Activated CD4-positive, alpha-beta T cell treated with anti-CD3 and anti-CD28 coated beads for 4 hours (primary cell): ENCODE measurements around the gene LASP1.
"Not testable (repeated sequence)": the region's sequence is repeated elsewhere in the genome, so short reads cannot be mapped to it uniquely, and the experiment has no call there.

Experiments
- DNase-seq, 2 donors: peaks; one replicate each; pipeline ENCODE4 v3.0.0-alpha.2; 2020

LASP1 gene

DNA sequence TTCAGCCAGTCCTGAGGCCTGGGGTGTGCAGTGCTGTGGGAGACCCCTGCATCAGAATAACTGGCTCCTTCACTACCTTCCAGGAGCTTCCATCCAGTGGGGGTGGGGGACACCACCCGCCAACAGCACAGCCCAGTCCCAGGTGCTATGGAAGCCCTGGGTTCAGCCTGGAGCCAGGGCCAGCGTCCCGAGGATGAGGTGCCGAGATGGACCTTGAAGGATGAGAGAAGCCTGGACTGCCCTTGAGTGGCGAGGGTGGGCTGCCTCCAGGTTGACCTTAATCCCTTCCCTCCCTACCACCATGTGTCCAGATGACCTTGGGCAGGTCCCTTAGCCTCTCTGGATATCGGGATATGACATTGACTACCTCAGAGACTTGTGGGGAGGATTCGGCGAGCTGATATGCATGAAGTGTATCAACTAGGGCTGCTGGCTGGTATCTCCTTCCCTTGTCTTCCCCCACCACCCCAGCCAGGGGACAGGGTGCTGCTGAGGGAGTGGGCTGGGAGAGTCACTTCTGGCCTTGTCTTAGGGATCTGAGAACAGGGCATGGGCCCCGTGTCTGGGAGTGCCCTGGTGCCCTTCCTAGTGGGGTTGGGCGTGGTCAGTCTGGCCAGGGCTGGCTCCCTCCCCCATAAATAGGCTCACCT lies 41.3 kb downstream of the LASP1 start:
- no peak for DNase-seq

DNA sequence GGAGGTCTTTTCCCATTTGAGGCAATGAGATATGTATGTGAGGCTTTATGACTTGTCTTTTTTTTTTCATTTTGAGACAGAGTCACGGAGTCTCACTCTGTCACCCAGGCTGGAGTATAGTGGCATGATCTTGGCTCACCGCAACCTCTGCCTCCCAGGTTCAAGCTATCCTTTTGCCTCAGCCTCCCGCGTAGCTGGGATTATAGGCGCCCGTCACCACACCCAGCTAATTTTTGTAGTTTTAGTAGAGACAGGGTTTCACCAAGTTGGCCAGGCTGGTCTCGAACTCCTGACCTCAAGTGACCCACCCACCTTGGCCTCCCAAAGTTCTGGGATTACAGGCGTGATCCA lies 41.8 kb downstream of the LASP1 start:
- DNase-seq = not testable (repeated sequence)

DNA sequence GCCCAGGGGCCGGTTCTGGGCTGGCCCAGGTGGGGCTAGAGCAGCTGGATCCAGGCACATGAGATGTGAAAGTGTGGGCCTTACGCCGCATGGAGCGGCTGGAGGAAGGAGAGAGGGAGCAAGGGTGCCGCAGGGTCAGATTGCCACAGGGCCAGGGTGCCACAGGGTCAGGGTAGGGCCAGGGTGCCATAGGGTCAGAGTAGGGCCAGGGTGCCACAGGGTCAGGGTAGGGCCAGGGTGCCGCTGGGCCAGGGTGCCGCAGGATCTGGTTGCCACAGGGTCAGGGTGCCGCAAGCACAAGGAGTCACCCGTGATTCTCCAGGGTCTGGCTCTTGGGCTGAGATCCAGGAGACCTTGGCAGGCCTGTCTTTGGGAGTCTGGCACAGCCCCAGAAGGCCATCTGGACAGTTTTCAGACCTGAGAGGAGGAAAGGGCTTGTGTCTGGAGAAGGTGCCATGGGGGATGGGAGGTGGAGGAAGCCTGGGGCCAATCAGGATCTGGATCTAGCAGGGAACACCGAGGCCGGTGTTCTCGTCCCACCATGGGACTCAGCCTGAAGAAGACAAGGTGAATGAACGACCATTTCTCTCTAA lies 42.5 kb downstream of the LASP1 start:
- DNase-seq = no peak

DNA sequence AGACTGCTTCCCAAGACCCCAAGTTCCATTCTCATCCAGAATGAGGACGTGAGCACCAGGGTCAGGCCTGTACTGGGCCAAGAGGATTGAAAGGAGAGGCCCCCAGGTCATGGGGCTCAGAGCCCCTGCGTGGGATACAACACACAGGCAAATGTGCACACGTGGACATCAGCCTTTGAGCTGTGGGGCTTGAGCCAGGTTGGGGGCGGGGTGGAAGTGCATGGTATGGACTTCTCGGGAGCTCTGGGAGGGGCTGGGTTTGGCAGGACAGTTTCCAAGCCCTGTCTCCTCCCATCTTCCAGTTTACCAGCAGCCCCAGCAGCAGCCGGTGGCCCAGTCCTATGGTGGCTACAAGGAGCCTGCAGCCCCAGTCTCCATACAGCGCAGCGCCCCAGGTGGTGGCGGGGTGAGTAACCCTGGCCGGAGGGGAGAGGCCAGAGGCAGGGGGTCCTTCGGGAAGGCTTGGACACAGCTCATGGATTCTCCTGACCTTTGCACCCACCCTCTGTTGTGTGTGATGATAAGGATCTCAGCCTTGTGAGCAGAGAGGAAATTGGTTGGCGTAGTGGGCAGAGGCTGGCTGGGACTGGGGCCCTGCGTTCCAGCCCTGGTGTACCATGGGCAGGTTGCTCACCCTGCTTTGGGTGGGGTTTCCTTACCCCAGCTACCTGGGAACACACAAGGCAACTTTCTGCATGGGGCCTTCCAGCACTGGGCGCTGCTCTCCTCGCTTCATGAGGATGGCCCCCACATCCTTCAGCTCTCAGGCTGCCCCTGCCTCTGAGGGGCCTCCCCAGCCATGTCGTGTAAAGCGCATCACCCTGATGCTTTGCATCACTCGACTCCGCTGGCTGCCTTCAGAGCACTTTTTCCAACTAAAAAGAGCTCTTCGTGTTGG lies 45.1 kb downstream of the LASP1 start:
- DNase-seq = no peak

DNA sequence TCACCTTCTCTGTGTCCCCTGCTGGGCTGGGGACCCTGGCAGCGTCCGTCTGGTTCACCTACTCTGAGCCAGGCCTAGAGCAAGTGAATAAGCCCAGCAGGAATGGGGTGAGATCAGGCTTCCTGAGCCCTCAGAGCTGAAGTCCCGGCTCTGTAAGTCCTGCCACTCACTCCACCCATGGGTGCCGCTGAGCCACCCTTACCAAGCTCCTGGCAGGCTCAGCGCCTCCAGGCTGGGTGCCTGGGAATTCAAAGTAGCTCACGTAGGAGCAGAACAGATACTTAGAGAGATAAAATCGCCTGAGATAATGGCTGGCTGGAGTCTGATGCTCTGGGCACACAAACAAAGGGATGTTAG lies 45.8 kb downstream of the LASP1 start:
- DNase-seq = no peak

DNA sequence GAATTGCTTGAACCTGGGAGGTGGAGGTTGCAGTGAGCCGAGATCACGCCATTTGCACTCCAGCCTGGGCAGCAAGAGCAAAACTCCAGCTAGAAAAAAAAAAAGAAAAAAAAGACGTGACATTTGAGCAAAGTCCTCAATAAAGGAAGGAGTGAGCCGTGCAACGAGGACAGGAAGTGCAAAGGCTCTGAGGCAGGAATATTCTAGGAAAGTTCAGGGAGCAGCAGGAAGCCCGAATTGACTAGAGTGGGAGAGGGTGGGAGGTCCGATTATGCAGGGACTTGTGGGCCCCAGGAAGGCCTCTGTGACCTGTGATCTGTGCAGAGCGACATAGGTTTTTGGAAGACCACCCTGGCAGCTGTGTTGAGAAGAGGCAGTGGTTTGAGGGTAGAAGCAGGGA lies 46.9 kb downstream of the LASP1 start:
- DNase-seq = no peak

DNA sequence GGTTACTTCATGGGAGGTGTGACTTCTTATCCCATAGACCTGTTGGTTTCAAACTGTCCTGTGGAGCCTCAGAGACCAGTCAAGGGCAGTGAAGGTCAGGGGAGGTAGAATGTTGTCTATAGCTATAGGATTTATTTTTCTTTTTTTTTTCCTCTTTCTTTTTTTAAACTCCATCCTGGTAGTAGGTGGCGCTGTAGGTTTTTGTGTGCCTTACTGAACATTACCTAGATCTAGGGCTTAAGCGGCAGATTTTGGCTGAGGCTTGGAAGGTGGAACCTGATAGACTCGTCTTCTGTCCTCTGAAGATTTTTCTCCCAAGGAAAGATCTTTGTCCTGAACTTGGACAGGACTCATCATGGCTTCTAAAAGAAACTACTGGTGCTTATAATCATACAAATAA lies 47.4 kb downstream of the LASP1 start:
- DNase-seq = no peak

DNA sequence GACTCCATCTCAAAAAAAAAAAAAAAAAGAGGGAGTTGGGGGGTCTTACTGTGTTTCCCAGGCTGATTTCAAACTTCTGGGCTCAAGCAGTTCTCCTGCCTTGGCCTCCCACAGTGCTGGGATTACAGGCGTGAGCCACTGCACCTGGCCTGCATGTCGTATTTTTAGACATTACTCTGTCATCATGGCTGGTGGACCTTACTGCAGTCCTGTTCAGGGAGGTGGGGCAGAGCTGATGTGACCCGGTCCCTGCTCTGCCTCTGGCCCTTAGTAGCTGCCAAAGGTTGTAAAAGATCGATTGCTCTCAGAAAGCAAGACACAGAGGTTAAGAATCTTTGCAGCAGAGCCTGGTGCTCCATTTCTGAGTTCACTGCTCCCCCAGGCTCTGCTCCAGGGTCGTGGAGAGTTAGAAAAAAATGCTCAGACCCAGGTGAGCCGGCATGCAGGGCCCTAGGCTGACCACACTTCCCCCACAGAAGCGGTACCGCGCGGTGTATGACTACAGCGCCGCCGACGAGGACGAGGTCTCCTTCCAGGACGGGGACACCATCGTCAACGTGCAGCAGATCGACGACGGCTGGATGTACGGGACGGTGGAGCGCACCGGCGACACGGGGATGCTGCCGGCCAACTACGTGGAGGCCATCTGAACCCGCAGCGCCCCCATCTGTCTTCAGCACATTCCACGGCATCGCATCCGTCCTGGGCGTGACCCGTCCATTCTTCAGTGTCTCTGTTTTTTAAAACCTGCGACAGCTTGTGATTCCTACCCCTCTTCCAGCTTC lies 48.5 kb downstream of the LASP1 start:
- no peak for DNase-seq

DNA sequence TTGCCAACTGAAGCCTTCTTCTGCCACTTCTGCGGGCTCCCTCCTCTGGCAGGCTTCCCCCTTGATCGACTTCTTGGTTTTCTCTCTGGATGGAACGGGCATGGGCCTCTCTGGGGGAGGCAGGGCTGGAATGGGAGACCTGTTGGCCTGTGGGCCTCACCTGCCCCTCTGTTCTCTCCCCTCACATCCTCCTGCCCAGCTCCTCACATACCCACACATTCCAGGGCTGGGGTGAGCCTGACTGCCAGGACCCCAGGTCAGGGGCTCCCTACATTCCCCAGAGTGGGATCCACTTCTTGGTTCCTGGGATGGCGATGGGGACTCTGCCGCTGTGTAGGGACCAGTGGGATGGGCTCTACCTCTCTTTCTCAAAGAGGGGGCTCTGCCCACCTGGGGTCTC lies 49.1 kb downstream of the LASP1 start:
- DNase-seq = no peak

DNA sequence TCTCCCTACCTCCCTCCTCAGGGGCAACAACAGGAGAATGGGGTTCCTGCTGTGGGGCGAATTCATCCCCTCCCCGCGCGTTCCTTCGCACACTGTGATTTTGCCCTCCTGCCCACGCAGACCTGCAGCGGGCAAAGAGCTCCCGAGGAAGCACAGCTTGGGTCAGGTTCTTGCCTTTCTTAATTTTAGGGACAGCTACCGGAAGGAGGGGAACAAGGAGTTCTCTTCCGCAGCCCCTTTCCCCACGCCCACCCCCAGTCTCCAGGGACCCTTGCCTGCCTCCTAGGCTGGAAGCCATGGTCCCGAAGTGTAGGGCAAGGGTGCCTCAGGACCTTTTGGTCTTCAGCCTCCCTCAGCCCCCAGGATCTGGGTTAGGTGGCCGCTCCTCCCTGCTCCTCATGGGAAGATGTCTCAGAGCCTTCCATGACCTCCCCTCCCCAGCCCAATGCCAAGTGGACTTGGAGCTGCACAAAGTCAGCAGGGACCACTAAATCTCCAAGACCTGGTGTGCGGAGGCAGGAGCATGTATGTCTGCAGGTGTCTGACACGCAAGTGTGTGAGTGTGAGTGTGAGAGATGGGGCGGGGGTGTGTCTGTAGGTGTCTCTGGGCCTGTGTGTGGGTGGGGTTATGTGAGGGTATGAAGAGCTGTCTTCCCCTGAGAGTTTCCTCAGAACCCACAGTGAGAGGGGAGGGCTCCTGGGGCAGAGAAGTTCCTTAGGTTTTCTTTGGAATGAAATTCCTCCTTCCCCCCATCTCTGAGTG lies 49.6 kb downstream of the LASP1 start:
- no peak for DNase-seq

DNA sequence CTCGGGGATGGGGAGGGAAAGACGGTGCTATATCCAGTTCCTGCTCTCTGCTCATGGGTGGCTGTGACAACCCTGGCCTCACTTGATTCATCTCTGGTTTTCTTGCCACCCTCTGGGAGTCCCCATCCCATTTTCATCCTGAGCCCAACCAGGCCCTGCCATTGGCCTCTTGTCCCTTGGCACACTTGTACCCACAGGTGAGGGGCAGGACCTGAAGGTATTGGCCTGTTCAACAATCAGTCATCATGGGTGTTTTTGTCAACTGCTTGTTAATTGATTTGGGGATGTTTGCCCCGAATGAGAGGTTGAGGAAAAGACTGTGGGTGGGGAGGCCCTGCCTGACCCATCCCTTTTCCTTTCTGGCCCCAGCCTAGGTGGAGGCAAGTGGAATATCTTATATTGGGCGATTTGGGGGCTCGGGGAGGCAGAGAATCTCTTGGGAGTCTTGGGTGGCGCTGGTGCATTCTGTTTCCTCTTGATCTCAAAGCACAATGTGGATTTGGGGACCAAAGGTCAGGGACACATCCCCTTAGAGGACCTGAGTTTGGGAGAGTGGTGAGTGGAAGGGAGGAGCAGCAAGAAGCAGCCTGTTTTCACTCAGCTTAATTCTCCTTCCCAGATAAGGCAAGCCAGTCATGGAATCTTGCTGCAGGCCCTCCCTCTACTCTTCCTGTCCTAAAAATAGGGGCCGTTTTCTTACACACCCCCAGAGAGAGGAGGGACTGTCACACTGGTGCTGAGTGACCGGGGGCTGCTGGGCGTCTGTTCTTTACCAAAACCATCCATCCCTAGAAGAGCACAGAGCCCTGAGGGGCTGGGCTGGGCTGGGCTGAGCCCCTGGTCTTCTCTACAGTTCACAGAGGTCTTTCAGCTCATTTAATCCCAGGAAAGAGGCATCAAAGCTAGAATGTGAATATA lies 50.8 kb downstream of the LASP1 start:
- DNase-seq = no peak

DNA sequence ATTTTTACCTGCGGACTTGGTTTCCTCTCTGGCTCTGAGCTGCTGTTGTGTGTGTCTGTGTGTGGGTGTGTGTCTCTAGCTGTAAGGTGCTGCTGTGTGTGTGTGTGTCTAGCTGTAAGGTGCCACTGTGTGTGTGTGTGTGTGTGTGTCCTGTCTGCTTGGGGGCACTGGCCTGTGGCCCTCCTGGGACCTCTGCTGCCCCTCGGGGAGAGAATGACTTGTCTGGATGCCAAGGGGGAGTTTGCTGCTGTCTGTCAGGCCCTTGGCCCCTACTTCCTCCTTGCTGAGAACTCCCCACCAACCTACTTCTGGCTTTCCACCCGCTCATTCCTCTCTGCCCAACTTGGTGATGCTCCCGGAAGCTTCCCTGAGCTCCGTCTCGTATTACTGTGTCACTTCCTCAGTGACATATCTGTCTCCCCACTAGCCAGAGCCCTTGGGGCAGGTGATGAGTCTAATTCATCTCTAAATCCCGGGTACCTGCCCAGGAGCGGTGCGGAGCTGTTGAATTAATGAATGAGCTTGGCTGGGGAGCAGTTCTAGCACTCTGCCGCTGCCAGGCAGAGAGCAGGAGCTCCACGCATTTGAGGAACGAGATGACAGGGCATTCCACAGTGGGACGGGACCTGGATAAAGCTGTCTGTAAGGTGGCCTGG lies 52.0 kb downstream of the LASP1 start:
- no peak for DNase-seq

DNA sequence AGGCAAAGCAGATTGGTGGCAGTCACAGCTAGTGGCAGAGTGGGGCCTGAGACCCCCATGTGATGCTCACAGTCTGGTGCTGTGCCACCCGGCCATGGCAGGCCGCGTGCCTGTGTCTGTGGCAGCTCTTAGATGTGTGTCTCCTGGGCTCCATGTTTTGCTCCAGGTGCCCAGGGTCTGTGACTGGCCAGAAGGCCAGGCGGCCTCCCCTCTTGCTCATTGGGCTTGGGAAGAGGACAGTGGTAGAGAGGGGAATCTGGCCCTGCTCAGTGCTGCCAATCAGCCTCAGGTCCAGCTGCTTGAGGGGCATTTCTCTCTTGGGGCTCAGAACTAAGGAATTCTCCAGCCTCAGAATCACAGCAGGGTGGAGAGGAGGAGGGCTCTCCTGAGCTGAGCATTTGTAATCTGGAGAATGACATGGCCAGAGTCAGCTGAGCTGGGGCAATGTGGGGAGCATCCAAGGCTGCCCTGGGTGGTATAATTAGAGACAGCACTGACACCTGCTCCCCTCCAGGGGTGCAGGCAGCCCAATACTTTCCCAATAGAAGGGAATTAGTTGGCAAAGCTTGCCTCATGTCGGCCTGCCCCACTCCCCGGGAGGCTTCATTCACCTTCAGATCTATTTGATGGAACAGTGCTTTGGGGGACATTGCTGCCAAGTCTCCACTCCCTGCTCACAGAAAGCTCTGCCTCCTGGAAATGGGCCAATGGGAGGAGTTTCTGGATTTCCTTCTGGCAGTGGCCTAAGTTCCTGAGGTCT lies 52.9 kb downstream of the LASP1 start:
- DNase-seq = no peak

DNA sequence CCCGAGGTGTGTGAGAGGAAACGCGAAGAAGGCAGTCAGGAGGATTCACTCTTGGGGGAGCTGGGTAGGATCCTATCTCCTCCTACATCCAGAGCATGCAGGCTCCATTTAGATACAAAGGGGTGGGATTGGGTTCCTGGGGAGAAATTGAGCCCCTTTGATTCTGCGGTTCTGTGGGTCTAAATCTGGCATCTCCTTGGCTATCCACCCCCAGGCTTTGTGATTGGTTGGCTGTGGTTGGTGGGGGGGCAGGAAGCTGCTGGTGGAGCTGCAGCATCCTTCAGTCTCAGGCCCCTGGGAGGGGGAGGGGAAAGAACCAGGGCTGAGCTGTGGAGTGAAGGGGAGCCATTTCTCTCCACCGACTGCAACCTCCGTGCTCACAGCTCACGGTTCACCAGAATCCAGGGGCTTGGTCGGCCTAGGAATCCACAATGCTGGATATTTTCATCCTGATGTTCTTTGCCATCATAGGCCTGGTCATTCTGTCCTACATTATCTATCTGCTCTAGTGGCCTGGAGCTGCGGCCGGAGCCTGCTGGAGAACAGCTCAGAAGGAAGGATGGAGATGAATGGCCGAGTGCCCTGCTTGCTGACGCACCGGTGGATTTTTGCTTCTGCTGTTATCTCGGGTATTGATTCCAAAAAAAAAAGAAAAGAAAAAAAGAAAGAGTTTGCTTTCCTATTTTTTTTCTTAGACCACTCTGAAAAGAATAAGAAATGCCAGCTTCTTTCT lies 55.6 kb downstream of the LASP1 start, which contains the start of gene LASP1NB:
Gene LASP1NB, plus strand, starts transcription at position 352 of the 733 bp plus-strand sequence.
- peak; percentile 19 to 31 for DNase-seq

DNA sequence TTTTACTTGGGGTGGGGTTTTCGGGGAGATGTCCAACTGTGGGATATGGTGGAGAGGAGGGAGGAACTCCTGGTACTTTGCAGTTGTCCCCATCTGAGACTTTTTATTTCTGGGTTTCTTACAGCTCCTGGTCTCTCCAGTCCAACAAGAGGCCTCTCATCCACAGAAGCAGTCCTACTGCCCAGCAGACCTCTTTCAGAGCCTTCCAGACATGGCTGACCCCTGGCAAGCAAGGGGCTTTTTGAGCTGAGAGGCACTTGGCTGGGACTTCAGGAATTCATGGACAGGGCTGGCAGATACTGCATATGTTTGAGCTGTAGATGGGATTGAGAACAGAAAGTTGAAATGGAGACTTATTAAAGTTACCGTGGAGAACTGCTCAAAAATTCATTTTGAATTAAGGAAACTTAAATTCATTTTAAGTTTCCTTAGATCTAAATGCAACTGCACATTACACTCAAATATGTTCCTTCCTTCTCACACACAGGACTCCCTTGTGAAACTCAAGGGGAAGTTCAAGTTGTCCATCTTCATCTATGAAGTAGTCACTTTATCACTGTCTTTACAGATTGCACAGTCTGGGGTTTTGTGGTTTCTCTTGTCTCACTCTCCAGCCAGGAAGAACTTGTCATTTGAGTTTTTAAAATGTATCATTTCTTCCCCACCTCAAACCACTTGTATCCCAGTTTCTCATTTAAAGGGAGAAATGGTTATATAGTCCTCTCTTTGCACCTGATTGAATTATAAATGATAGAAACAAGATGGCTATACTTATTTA lies 56.6 kb downstream of the LASP1 start:
- no peak for DNase-seq

DNA sequence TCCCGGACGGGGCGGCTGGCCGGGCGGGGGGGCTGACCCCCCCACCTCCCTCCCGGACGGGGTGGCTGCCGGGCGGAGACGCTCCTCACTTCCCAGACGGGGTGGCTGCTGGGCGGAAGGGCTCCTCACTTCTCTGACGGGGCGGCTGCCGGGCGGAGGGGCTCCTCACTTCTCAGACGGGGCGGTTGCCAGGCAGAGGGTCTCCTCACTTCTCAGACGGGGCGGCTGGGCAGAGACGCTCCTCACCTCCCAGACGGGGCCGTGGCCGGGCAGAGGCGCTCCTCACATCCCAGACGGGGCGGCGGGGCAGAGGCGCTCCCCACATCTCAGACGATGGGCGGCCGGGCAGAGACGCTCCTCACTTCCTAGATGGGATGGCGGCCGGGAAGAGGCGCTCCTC lies 60.9 kb downstream of the LASP1 start:
- not testable (repeated sequence) for DNase-seq

DNA sequence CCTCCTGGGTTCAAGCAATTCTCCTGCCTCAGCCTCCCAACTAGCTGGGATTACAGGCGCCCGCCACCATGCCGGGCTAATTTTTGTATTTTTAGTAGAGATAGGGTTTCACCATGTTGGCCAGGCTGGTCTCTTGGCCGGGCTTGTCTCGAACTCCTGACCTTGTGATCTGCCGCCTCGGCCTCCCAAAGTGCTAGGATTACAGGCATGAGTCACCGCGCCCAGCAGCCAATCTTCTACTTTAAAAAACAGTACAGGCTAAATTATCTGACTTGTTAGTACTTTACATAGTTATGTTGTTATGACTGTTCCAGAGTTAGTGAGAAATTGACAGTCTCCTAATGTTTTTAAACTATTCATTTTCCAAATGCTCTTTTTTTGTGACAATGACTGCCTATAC lies 64.1 kb downstream of the LASP1 start:
- not testable (repeated sequence) for DNase-seq

DNA sequence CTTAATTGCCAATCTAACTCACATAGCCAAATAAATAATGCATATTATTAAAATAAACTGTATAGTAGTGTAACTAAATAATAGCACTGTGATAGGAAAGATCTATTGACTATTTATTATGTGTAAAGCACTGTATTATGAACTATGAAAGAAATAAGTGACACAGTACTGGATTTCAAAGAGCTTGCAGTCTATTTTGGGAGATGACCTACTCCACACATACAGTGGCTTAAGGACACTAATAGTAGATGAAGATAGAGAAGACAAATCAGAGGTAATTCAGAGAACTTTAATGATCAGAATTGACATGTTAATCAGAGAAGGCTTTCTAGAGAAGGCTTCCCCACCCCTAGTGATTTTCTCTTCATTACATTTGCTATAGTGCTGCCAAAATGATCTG lies 70.1 kb downstream of the LASP1 start:
- DNase-seq = no peak

DNA sequence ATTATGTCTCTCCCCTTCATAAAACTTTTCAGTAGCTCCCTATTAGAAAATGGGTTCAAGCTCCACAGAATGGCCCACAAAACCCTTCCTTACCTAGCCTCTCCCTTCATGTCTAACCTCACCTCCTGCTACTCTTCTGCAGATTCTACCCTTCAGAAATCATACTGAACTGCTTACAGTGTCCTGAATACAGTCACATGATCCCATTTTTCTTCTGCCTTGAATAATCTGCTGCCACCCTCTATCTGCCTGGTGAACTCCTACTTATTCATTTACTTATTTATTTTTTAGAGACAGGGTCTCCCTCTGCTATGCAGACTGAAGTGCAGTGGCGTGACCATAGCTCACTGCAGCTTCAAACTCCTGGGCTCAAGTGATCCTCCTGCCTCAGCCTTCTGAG lies 70.5 kb downstream of the LASP1 start:
- DNase-seq = no peak
